IPS-NIHi7 (cell line): ENCODE results near the gene SIGLEC9.
A peak's percentile ranks its signal among the peaks of the same experiment; 100 is the strongest.
"Not testable (repeated sequence)": the region's sequence is repeated elsewhere in the genome, so short reads cannot be mapped to it uniquely, and the experiment has no call there.

Experiments used
- DNase-seq: peaks from one replicate; pipeline ENCODE4 v3.0.0; 2012; ENCODE audit warnings: mixed read lengths; ENCODE audit errors: extremely low spot score

SIGLEC9 gene

DNA sequence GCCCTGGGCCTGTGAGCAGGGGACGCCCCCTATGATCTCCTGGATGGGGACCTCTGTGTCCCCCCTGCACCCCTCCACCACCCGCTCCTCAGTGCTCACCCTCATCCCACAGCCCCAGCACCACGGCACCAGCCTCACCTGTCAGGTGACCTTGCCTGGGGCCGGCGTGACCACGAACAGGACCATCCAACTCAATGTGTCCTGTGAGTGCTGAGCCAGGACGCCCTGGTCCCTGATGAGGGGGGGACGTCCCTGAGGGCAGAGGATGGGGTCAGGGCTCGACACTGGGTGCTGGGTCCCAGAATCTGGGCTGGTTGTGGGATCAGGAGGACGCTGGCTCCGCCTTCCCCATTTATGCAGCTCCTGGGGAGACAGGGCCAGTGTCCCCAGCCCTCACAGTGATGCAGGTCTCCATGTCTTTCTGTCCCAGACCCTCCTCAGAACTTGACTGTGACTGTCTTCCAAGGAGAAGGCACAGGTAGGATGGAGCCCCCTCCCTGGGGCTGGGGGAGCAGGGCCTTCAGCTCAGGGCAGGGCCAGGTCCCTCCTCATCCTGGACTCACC, 19.9 kb downstream of the SIGLEC9 start:
- no peak for DNase-seq

GRCh38 chr19:51145916-51146493, 21.3 kb downstream of the SIGLEC9 start:
- no peak for DNase-seq

- no peak for DNase-seq
These were observed 22.0 kb downstream of the SIGLEC9 start for GRCh38 chr19:51146751-51147150.

DNA sequence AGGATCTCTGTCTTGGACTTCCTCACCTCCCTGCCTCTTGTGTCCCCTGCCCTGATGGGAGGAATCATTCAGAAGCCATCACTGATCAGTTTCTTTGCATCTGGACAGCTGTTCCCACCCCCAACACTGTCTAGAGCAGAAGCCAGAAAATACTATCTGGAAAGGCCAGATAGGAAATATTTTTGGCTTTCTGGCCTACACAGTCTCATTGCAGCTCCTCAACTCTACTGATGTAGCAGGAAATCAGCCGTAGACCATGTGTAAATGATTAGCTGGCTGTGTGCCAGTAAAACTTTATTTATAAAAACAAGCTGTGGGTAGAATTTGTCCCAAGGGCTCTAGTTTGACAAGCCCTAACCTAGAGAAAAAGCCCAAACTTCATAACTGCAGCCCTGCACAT, 23.0 kb downstream of the SIGLEC9 start:
- no peak for DNase-seq

GRCh38 chr19:51148580-51148979, 23.9 kb downstream of the SIGLEC9 start:
- DNase-seq, result no peak

- no peak for DNase-seq
These were observed 25.9 kb downstream of the SIGLEC9 start for GRCh38 chr19:51150627-51151026.

DNA sequence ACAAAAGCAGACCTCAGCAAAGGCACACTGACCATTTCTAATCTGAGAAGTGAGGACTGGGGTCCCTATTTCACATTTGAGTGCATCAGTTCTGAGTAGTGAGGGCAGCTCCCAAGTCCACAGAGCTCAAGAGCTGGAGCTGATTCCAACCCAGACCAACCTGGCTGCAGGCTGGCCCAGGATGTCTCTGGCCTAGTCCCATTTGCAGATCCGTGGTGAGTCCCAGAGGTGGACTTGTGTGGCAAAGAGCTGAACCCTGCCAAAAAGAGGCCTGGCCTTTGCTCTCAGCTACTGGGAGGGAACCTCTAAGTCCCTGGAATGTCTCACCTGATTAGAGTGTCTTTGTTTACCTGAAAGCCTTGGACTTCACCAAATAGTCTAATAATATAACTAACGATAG, 32.0 kb downstream of the SIGLEC9 start:
- DNase-seq, result no peak

- no peak for DNase-seq
These were observed 32.6 kb downstream of the SIGLEC9 start for GRCh38 chr19:51157265-51157664.

DNA sequence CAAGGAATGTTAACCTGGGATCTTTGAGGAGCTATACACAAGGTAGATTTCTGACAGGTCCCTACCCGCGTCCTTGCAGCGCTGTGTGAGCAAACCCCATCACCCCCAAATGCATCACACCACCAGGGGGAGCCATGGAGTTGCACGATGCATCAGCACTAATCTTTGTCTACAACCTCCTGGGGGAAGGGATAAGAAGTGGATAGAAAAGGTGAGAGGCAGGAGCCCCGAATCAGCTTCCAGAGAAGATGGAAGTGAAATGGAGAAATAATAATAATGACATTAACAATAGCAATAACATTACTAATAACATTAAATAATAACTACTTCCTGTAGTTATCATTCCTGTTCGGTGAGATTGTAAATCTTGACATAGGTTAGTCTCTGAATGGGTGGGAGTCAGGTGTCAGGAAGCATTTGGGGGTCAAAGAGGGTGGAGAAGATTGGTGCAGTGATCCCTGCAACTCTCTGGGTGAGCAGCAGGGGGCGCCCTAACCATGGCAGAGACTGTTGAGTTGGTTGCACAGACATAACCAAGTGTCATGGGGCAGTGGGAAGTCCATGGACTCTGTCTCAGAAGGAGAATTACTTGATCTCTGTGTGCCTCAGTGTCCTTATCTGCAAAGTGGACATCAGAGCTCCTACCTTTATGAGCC, 33.9 kb downstream of the SIGLEC9 start:
- DNase-seq, result peak; percentile 81

DNA sequence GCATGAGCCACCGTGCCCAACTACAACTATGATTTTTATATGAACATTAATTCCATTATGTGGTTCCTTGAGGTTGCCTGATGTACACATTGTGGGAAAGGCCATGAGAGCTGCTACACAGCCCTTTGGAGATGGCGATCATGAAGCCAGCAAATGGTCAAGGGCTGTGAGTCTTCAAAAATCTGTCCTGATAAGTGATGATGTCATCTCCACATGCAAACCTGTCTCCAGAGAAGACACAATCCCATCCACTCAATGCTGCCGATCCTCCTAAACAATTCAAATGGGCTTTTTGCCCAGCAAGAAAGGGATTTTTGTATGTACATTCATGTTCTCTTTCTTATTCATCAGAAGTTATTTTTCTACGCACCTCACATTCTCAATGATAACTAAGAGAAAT, 35.0 kb downstream of the SIGLEC9 start:
- no peak for DNase-seq

GRCh38 chr19:51161266-51161665, 36.6 kb downstream of the SIGLEC9 start:
- DNase-seq, result no peak

GRCh38 chr19:51161867-51162496, 37.3 kb downstream of the SIGLEC9 start:
- no peak for DNase-seq

- no peak for DNase-seq
These were observed 38.6 kb downstream of the SIGLEC9 start for GRCh38 chr19:51163257-51163656.

GRCh38 chr19:51164215-51164614, 39.5 kb downstream of the SIGLEC9 start:
- no peak for DNase-seq

DNA sequence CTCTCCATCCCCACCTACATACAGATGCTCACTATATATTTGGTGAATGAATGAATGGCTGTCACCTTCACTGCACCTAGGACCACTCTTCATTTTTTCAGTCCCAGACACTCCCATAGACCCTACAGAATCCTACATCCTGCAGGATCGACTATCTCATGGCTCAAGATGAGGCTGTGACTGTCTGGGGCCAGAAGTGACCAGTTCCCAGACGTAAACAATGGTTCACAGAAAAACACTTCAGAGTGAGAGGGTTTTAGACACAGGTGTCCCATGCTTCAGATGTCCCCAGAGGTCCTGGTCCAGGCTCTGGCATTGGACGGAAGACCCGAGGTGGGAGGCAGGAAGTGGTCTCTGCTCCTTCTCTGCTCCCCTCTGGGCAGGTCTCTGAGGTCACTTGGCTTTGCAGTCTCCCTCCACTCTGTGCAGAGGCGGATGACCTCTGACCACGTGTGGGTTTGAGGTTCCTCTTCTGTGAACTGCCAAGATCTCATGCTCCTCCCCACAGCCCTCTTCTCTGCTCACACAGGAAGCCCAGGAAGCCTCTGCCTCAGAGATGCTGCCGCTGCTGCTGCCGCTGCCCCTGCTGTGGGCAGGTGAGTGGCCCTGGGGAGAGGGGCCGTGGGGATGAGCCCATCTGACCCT, 42.3 kb downstream of the SIGLEC9 start:
- DNase-seq, result no peak

GRCh38 chr19:51168564-51169282, 44.0 kb downstream of the SIGLEC9 start:
- DNase-seq, result no peak

DNA sequence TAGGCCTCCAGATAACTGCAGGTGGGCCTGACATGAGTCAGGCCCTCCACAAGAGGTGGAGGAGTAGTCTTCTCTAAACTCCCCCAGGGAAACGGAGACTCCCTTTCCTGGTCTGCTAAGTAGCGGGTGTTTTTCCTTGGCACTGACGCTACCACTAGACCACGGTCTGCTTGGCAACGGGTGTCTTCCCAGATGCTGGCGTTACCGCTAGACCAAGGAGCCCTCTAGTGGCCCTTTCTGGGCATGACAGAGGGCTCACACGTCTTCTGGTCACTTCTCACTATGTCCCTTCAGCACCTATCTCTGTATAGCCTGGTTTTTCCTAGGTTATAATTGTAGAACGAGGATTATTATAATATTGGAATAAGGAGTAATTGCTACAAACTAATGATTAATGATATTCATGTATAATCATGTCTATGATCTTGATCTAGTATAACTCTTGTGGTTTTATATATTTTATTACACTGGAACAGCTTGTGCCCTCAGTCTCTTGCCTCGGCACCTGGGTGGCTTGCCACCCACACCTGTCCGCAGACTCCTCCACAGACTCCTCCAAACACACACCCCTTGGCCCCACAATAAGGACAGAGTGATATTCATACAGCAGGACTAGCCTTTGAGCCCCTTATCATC, 44.7 kb downstream of the SIGLEC9 start:
- DNase-seq, result not testable (repeated sequence)

GRCh38 chr19:51172223-51172622, 47.5 kb downstream of the SIGLEC9 start:
- no peak for DNase-seq

DNA sequence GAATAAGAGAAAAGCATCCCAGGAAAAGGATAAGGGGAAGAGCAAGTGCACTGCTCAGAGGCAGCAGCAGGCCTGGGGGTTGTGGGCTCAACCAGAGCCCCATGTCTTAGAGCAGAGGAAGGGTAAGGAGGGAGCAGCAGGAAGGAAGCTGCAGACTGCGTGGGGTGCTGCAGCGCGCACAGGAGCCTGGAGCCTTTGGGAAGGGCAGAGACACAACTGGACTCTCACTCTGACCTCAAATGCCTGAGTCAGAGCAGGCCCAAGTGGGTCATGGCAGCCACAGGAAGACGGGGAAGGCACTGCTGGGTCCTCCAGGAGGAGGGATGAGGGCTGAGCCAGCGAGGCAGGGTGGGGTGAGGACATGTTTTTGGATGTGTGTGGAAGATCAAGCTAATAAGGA, 49.0 kb downstream of the SIGLEC9 start:
- no peak for DNase-seq

- no peak for DNase-seq
These were observed 54.5 kb downstream of the SIGLEC9 start for GRCh38 chr19:51179256-51179655.
